Measurements from ENCODE around the gene MAST4. TPM values are rescaled to one million over a fixed set of nuclear protein-coding genes. Genes with fewer than 3 reads are reported as not detected.
"Not testable (repeated sequence)": the region's sequence is repeated elsewhere in the genome, so short reads cannot be mapped to it uniquely, and the experiment has no call there.

Gene MAST4
- polyA plus RNA-seq, 1 donor (not counting 4 experiments of a cell fraction or from before 2014, with no cell fraction given): 19.8 TPM

GRCh38 chr5:66747607-66748006 lies 151.4 kb downstream of the MAST4 start:
- no peak for TF ChIP-seq CTCF (optimal IDR thresholded peaks at IDR 0.05 in 1 of 3, IDR thresholded peaks at IDR 0.05 in 1 of 3, conservative IDR thresholded peaks at IDR 0.05 in 1 of 3; ENCODE audit: extremely low read depth in 1 of 3, insufficient read depth in 2 of 3, low read length in 3 of 3)
- no peak for TF ChIP-seq EZH2 (IDR thresholded peaks at IDR 0.05; ENCODE audit: low read length)
- no peaks in the 10 kb centered on the region for H3K4me1 ChIP-seq (ENCODE audit: control insufficient read depth, extremely low read depth, insufficient read depth, low read length)
- H2AFZ ChIP-seq (ENCODE audit: control insufficient read depth, low read length): no peak overlapping the region
- DNase-seq (ENCODE audit: low read depth, low spot score) (no peak), FAIRE-seq (no peak)
- no peaks in the 10 kb centered on the region for H3K36me3 ChIP-seq (ENCODE audit: control insufficient read depth in 2 of 2, extremely low read depth in 1 of 2, insufficient read depth in 2 of 2, low read length in 2 of 2)
- H3K4me3 ChIP-seq (ENCODE audit: control insufficient read depth in 2 of 3, extremely low read depth in 1 of 3, insufficient read depth in 2 of 3, low read depth in 1 of 3, low read length in 3 of 3): no peak overlapping the region
- no peaks in the 10 kb centered on the region for H3K27me3 ChIP-seq (ENCODE audit: control insufficient read depth, extremely low read depth, insufficient read depth, low read length)
- no peak overlapping the region for H3K4me2 ChIP-seq (ENCODE audit: control insufficient read depth, extremely low read depth, insufficient read depth, low read depth, low read length)
- no peaks in the 10 kb centered on the region for H3K9me1 ChIP-seq (ENCODE audit: control insufficient read depth, extremely low read depth, insufficient read depth, low read length)
- no peaks in the 10 kb centered on the region for H4K20me1 ChIP-seq (ENCODE audit: control insufficient read depth, extremely low read depth, insufficient read depth, low read length)
- dilution Hi-C loops (cut with MboI; ENCODE audit: extremely low pct_ligation_motif_present, low sequenced_read_pairs): no loop called here
- H3K27ac ChIP-seq (ENCODE audit: control insufficient read depth, insufficient read depth, low read length): no peak overlapping the region
- H3K9ac ChIP-seq (ENCODE audit: control insufficient read depth, extremely low read depth, insufficient read depth, low read length): no peak overlapping the region
- no peaks in the 10 kb centered on the region for H3K9me3 ChIP-seq (ENCODE audit: control insufficient read depth, low read depth, low read length)
- H3K79me2 ChIP-seq (ENCODE audit: control insufficient read depth, insufficient read depth, low read length): no peaks in the 10 kb centered on the region

GRCh38 chr5:66752668-66753067 lies 156.5 kb downstream of the MAST4 start:
- H3K27ac ChIP-seq (ENCODE audit: control insufficient read depth, insufficient read depth, low read length); H2AFZ ChIP-seq (ENCODE audit: control insufficient read depth, low read length); H3K9me3 ChIP-seq (ENCODE audit: control insufficient read depth, low read depth, low read length); H3K4me3 ChIP-seq (ENCODE audit: control insufficient read depth in 2 of 3, extremely low read depth in 1 of 3, insufficient read depth in 2 of 3, low read depth in 1 of 3, low read length in 3 of 3); DNase-seq (ENCODE audit: low read depth, low spot score); FAIRE-seq; dilution Hi-C loops (cut with MboI; ENCODE audit: extremely low pct_ligation_motif_present, low sequenced_read_pairs); H3K79me2 ChIP-seq (ENCODE audit: control insufficient read depth, insufficient read depth, low read length); H3K4me1 ChIP-seq (ENCODE audit: control insufficient read depth, extremely low read depth, insufficient read depth, low read length); H3K9ac ChIP-seq (ENCODE audit: control insufficient read depth, extremely low read depth, insufficient read depth, low read length); H4K20me1 ChIP-seq (ENCODE audit: control insufficient read depth, extremely low read depth, insufficient read depth, low read length); H3K36me3 ChIP-seq (ENCODE audit: control insufficient read depth in 2 of 2, extremely low read depth in 1 of 2, insufficient read depth in 2 of 2, low read length in 2 of 2); H3K9me1 ChIP-seq (ENCODE audit: control insufficient read depth, extremely low read depth, insufficient read depth, low read length); H3K27me3 ChIP-seq (ENCODE audit: control insufficient read depth, extremely low read depth, insufficient read depth, low read length); H3K4me2 ChIP-seq (ENCODE audit: control insufficient read depth, extremely low read depth, insufficient read depth, low read depth, low read length): not testable (repeated sequence)

DNA sequence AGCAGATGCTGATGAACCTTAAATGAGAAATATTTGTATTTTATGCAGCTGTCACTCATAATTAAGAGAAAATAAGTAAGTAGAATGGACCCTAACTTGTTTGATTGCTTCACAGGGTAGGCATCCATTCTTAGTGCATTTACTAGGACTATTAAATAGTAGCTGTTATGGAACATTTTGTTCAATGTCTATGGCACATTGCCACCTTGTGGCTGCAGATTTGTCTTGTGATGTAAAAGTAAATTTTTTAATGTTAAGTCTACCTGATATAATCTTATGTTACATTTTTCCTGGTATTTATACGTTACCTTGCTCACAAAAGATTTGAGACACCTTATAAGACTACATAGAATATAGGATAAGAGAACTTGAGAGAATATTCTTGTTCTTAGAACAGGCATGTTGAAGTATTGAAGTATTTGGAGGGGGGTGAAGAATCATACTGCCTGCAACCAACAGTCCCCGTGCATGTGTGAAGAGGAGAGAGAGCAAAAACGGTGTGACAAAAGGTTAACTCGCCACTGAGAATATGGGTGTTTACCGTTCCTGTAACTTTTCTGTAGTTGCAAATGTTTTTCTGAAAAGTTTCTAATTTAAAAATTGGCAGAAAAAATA lies 161.1 kb downstream of the MAST4 start:
- H3K9me3 ChIP-seq (ENCODE audit: control insufficient read depth, low read depth, low read length): no peaks in the 10 kb centered on the region
- no peak for FAIRE-seq

More for the DNA sequence above, 161.1 kb downstream of the MAST4 start:
- no peaks in the 10 kb centered on the region for H3K27me3 ChIP-seq (ENCODE audit: control insufficient read depth, extremely low read depth, insufficient read depth, low read length)
- no peak overlapping the region for H2AFZ ChIP-seq (ENCODE audit: control insufficient read depth, low read length)
- no peaks in the 10 kb centered on the region for H3K36me3 ChIP-seq (ENCODE audit: control insufficient read depth in 2 of 2, extremely low read depth in 1 of 2, insufficient read depth in 2 of 2, low read length in 2 of 2)
- no peaks in the 10 kb centered on the region for H4K20me1 ChIP-seq (ENCODE audit: control insufficient read depth, extremely low read depth, insufficient read depth, low read length)
- TF ChIP-seq EZH2 (IDR thresholded peaks at IDR 0.05; ENCODE audit: low read length): no peak
- peak in 2 of 3 experiments; percentile 33 for TF ChIP-seq CTCF (optimal IDR thresholded peaks at IDR 0.05 in 1 of 3, IDR thresholded peaks at IDR 0.05 in 1 of 3, conservative IDR thresholded peaks at IDR 0.05 in 1 of 3; ENCODE audit: extremely low read depth in 1 of 3, insufficient read depth in 2 of 3, low read length in 3 of 3)
- no peaks in the 10 kb centered on the region for H3K4me1 ChIP-seq (ENCODE audit: control insufficient read depth, extremely low read depth, insufficient read depth, low read length)
- DNase-seq (ENCODE audit: low read depth, low spot score): no peak
- H3K79me2 ChIP-seq (ENCODE audit: control insufficient read depth, insufficient read depth, low read length): no peaks in the 10 kb centered on the region
- no peak overlapping the region for H3K27ac ChIP-seq (ENCODE audit: control insufficient read depth, insufficient read depth, low read length)
- H3K9me1 ChIP-seq (ENCODE audit: control insufficient read depth, extremely low read depth, insufficient read depth, low read length): no peaks in the 10 kb centered on the region
- no peak overlapping the region for H3K9ac ChIP-seq (ENCODE audit: control insufficient read depth, extremely low read depth, insufficient read depth, low read length)
- H3K4me3 ChIP-seq (ENCODE audit: control insufficient read depth in 2 of 3, extremely low read depth in 1 of 3, insufficient read depth in 2 of 3, low read depth in 1 of 3, low read length in 3 of 3): no peak overlapping the region
- no peak overlapping the region for H3K4me2 ChIP-seq (ENCODE audit: control insufficient read depth, extremely low read depth, insufficient read depth, low read depth, low read length)
- dilution Hi-C loops (cut with MboI; ENCODE audit: extremely low pct_ligation_motif_present, low sequenced_read_pairs): no loop called here

Data from keratinocyte (primary cell).